K562 (cell line): ENCODE results near the gene IRAK4. TPM values are rescaled to one million over a fixed set of nuclear protein-coding genes. Genes with fewer than 3 reads are reported as not detected.

ENCODE experiments used
- ATAC-seq: fragments of 200-7000 bp; cut with Tn5 transposase; 3 replicates; pipeline ENCODE4 v1.9.1; 2020; ENCODE audit warnings: moderate library complexity
- BruUV-seq: library from RNA; stranded (reverse); fragments of 400-500 nt; replicated peaks from 2 replicates; lab custom pipeline; 2021; lab: Mats Ljungman, UMichigan
- CTCF ChIA-PET: fragments of 300-600 bp; formaldehyde crosslinking; extraction: SDS; loops from one replicate; lab custom pipeline; 2021; ENCODE audit warnings: low intra/inter-chr PET ratio; lab: Yijun Ruan, JAX
- POLR2A ChIA-PET: fragments of 300-600, 350-650 bp; sonication (Branson Sonifier 250); formaldehyde crosslinking; extraction: SDS; loops from one replicate; lab custom pipeline; 2021; ENCODE audit warnings: antibody characterized with exemption, inconsistent platforms; lab: Yijun Ruan, JAX
- DNase-seq, 4 experiments: peaks; one replicate each; pipeline versions ENCODE4 v3.0.0 to v3.0.0-alpha.2; 2011 to 2018; ENCODE audit warnings: low spot score in 3 of 4, mixed read lengths in 3 of 4; ENCODE audit errors: extremely low read depth in 1 of 4
- FAIRE-seq: peaks from 2 replicates; lab custom pipeline; 2011; peaks lifted over from hg19 to GRCh38; lab: Jason Lieb, UNC
- H2AFZ ChIP-seq: 2 replicates; pipeline ENCODE4 v1.6.0; 2011; ENCODE audit warnings: low read depth, low read length, control low read depth, inconsistent platforms
- H3K27ac ChIP-seq: fragments of 200-600 bp; 3 replicates; pipeline ENCODE4 v1.8.0; 2011; ENCODE audit warnings: low read depth, mild to moderate bottlenecking, control low read depth, inconsistent platforms, low read length, moderate library complexity, mixed read lengths; ENCODE audit errors: extremely low read depth
- H3K27me3 ChIP-seq, 2 experiments: fragments of 300-600 bp in 1 of 2; 2 replicates in 1 of 2; 3 replicates in 1 of 2; pipeline versions ENCODE4 v1.6.0 to v1.8.0; 2011; ENCODE audit warnings: inconsistent platforms in 2 of 2, low read length in 2 of 2, mild to moderate bottlenecking in 1 of 2, mixed read lengths in 1 of 2, moderate library complexity in 1 of 2; ENCODE audit not compliant: control insufficient read depth in 2 of 2, insufficient read depth in 2 of 2
- H3K36me3 ChIP-seq: fragments of 300-600 bp; 3 replicates; pipeline ENCODE4 v1.8.0; 2011; ENCODE audit warnings: mild to moderate bottlenecking, low read length, inconsistent platforms; ENCODE audit not compliant: control insufficient read depth, insufficient read depth
- H3K4me1 ChIP-seq, 2 experiments: fragments of 200-600 bp in 1 of 2; replicated peaks in 1 of 2; 2 replicates in 1 of 2; 3 replicates in 1 of 2; pipeline versions ENCODE4 v1.5.1 to v1.8.0; 2011; ENCODE audit warnings: inconsistent platforms in 2 of 2, low read length in 2 of 2, mild to moderate bottlenecking in 1 of 2, mixed read lengths in 1 of 2, moderate library complexity in 1 of 2; ENCODE audit not compliant: control insufficient read depth in 2 of 2, insufficient read depth in 2 of 2
- H3K4me2 ChIP-seq: 2 replicates; pipeline ENCODE4 v1.6.1; 2011; ENCODE audit warnings: low read length, control low read depth, inconsistent platforms, mixed read lengths; ENCODE audit not compliant: insufficient read depth
- H3K4me3 ChIP-seq: fragments of 200-600 bp; sonication (generic), shearing (Covaris generic); 2 replicates; pipeline ENCODE4 v1.5.1; 2016; ENCODE audit warnings: control low read depth, inconsistent platforms
- H3K79me2 ChIP-seq: fragments of 200-600 bp; 3 replicates; pipeline ENCODE4 v1.8.0; 2011; ENCODE audit warnings: low read length, inconsistent platforms; ENCODE audit not compliant: control insufficient read depth, insufficient read depth
- H3K9ac ChIP-seq, 2 experiments: 2 replicates each; pipeline versions ENCODE4 v1.6.0 to v1.6.1; 2011; ENCODE audit warnings: low read depth in 2 of 2, low read length in 2 of 2, control low read depth in 1 of 2, inconsistent platforms in 1 of 2, mild to moderate bottlenecking in 1 of 2, mixed read lengths in 1 of 2; ENCODE audit not compliant: insufficient read depth in 1 of 2
- H3K9me1 ChIP-seq: one replicate; pipeline ENCODE4 v1.6.0; 2011; ENCODE audit warnings: inconsistent platforms, mild to moderate bottlenecking, low read length, moderate library complexity; ENCODE audit not compliant: control insufficient read depth, insufficient read depth
- H3K9me3 ChIP-seq: replicated peaks from 2 replicates; pipeline ENCODE4 v1.5.1; 2011; ENCODE audit warnings: low read depth, low read length, inconsistent platforms; ENCODE audit not compliant: control insufficient read depth, insufficient read depth
- H4K20me1 ChIP-seq: replicated peaks from 2 replicates; pipeline ENCODE4 v1.6.1; 2011; ENCODE audit warnings: low read length, inconsistent platforms, mixed read lengths; ENCODE audit not compliant: control insufficient read depth, insufficient read depth
- BMI1 ChIP-seq: fragments of 150-350 bp; IDR thresholded peaks from 2 replicates; pipeline ENCODE4 v1.6.1; 2014; ENCODE audit warnings: low read length
- ZNF592 ChIP-seq: fragments of 450-650 bp; IDR thresholded peaks from 2 replicates; pipeline ENCODE4 v1.6.1; 2017; ENCODE audit warnings: antibody characterized with exemption, mild to moderate bottlenecking
- WGBS: fragments of 100-300 bp; shearing (Covaris generic); methylation state at CpG from one replicate; pipeline ENCODE4 v1.1.6; 2016; ENCODE audit warnings: low coverage, mixed read lengths; ENCODE audit not compliant: insufficient coverage; ENCODE audit errors: missing lambda C conversion rate; 5-methylcytosine and 5-hydroxymethylcytosine counted together
- in situ Hi-C: fragments of 300-500 bp; cut with MboI; formaldehyde crosslinking; loops from 4 replicates; pipeline ENCODE4 v1.15.0; 2018; ENCODE audit warnings: inconsistent platforms, mixed read lengths
- intact Hi-C: fragments of 100-400 bp; cut with micrococcal nuclease; formaldehyde crosslinking; loops from 2 replicates; pipeline ENCODE4 v1.14.2; 2022
- polyA plus RNA-seq, 8 experiments: library from polyadenylated mRNA; depleted of rRNA in 4 of 8; stranded (reverse) in 5 of 8; unstranded in 3 of 8; fragments of >200 nt; fragmentation: Nextera tagmentation in 2 of 8; fragmentation: Illumina TruSeq in 1 of 8; extraction: Ambion mirVana in 2 of 8; extraction: Trizol in 1 of 8; gene quantifications; 2 replicates each; pipeline versions ENCODE4 v1.2.1 to v1.2.3, GENCODE V29; 2011 to 2014; ENCODE audit warnings: inconsistent platforms in 1 of 8, missing spikeins in 1 of 8
- total RNA-seq, 7 experiments: library from RNA; depleted of rRNA in 6 of 7; stranded (reverse); fragments of >200 nt in 6 of 7; fragmentation: Illumina TruSeq in 2 of 7; extraction: Trizol in 2 of 7; gene quantifications; 2 replicates each; pipeline versions ENCODE4 v1.2.1 to v1.2.3, GENCODE V29; 2011 to 2021; ENCODE audit warnings: low replicate concordance in 1 of 7

IRAK4 gene
- total and polyA plus RNA-seq, 9 of the 15 experiments (the other 6 are each of a cell fraction or from before 2014, with no cell fraction given): 10.8 to 34.5 (median 16.0) TPM

- TF ChIP-seq ZNF592: no peak
Observed at GRCh38 chr12:43795716-43796280, 37.0 kb downstream of the IRAK4 start (continued).

- Histone ChIP-seq H3K79me2 (peaks cover 5% of the 10 kb centered on the region; the same call in 1 of the 3 replicates), H3K4me1 (peaks cover 0 to 4% of the 10 kb centered on the region in 2 experiments; a peak in 1 of 5 replicates), H3K27me3 (no peaks in the 10 kb centered on the region), H3K27ac (no peak overlapping the region), H4K20me1 (no peaks in the 10 kb centered on the region)
- no TSS peak for BruUV-seq
- CTCF ChIA-PET: no interaction called here
- in situ Hi-C loops: no loop called here
- no peak for ATAC-seq
- TF ChIP-seq BMI1: no peak
- TF ChIP-seq, all 486 proteins: peak for 0
- POLR2A ChIA-PET: no interaction called here
- DNase-seq (no peak), FAIRE-seq (no peak)
- H3K4me2 ChIP-seq: no peak overlapping the region
- no peak overlapping the region for H2AFZ ChIP-seq
- H3K4me3 ChIP-seq: no peak overlapping the region
- H3K9me3 ChIP-seq: no peaks in the 10 kb centered on the region
- peaks cover 77% of the 10 kb centered on the region for H3K36me3 ChIP-seq
- H3K9me1 ChIP-seq: no peaks in the 10 kb centered on the region
- intact Hi-C loops: no loop called here
- no peak overlapping the region for H3K9ac ChIP-seq
- WGBS: 90% methylated on average over 4 of the region's 4 CpGs
Observed at GRCh38 chr12:43797561-43798217, 38.9 kb downstream of the IRAK4 start.
